Measurements from ENCODE around the gene NCAPD3.
A peak's percentile ranks its signal among the peaks of the same experiment; 100 is the strongest.
"Not testable (repeated sequence)": the region's sequence is repeated elsewhere in the genome, so short reads cannot be mapped to it uniquely, and the experiment has no call there.

NCAPD3 gene

DNA sequence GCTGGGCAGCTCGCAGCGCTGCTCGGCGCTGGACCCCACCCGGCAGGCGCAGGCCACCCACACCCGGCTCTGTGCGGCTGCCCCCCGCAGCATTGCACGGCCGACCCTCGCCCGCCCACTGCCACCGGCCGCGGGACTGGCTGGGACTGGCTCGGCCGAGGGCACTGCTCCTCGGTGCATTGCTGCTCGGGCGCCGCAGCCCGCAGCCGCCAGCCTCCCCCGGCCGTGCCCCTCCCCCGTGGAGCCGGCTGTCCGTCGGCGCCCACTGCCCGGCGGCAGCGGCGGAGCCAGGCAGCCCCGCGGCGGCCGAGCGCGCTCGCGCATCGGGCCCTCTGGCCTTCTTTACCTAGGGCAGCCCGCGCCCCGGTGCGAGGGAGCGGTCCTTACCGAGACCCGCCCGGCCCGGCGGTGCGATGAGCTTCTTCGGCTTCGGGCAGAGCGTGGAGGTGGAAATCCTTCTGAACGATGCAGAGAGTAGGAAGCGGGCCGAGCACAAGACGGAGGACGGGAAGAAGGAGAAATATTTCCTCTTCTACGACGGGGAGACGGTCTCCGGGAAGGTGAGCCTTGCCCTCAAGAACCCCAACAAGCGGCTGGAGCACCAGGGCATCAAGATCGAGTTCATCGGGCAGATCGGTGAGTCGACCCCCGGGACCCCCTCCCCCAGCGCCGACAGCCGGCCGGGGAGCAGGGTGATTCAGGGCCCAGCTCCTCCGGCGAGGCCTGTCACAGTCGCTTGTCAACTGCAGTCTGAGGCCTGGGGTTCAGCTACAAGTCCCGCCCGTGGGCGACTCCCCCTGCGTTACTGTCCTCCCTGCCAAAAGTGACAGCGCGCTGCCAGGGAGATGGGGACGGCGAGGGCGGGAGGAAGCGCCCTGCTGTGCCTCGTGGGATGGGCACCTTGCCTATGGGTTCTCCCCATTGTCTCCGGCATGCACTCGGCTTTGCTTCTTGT, 1.2 kb upstream of the NCAPD3 start:
- peak; percentile 71 for DNase-seq

- peak; percentile 15 for DNase-seq
Measured at GRCh38 chr11:134223121-134223520, 646 bp downstream of the NCAPD3 start.

DNA sequence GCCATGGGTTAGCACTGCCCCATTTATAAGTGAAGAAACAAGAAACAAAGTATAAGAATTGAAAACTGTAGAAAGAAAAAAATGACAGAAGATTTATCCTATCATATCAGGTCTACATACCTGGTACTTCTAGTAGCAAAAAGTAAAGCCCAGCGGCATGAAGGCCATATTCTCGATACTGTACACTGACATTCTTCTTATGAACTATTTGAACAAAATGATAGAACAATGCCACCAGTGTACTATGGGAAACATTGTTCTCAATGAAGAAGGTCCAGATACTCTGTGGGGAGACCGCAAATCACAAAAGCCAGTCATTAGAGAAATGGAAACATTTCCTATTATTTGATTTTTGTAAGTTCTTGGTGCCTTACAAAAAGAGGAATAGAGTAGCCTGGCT, 7.0 kb downstream of the NCAPD3 start:
- DNase-seq: no peak

- DNase-seq: peak; percentile 14
Measured at GRCh38 chr11:134215836-134216235, 7.9 kb downstream of the NCAPD3 start.

DNA sequence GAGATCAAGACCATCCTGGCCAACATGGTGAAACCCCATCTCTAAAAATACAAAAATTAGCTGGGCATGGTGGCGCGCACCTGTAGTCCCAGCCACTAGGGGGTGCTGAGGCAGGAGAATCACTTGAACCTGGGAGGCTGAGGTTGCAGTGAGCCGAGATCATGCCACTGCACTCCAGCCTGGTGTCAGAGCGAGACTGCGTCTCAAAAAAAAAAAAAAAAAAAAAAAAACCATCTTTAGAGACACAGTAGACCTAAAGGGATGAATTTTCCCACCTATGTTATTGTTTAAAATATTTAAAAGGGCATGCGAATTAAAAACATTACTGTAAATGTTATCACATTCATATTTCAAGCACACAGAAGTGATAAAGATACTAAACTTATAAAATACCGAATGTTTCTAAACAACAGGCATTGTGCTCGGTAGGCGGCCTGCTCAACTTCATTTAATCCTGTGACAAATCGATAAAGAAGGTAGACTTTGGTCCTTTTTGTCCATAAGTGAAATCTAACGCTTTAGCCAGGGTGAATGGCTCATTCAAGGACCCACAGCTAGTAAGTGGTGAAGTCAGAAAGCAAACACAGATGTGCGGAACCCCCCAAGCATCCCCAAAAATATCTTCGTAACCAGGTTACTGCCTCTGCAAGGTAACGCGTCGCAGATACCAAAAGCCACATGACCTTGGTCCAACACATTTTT, 16.1 kb downstream of the NCAPD3 start:
- peak; percentile 70 for DNase-seq

DNA sequence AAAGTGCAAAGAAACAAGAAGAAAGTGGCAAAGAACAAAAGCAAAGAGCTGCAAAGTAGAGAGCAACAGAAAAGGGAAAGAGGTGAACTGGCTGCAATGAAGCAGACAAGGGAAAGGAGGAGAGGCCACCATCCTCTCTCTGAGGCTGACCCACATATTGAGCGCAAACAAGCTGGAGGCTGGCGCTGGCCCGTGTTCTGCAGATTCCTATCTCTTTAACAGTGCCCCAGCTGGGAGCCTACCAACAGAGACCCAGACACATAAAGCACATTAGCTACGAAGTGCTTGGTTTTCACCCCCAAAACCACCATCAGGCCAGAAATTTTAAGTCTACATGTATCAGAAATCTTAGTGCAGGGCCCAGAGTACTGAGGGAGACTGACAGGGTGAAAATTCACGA, 17.6 kb downstream of the NCAPD3 start:
- DNase-seq: no peak

DNA sequence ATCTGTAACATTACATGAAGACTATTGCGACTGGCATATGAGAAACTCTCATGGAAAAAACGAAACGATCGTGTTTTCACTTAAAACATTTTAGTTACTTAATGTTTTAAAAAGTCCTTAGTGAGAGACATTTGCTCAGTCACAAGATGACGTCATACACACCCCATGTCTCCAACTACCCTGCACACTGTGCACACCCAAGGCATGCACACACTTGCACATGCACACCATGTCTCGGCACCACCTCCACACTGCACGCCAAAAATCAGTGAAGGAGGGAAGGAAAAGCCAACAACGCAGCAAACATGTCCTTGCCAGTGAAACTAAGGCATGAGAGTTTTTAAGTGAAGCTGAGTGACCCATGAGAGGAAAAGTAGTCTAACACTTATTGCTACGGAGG, 18.0 kb downstream of the NCAPD3 start:
- no peak for DNase-seq

DNA sequence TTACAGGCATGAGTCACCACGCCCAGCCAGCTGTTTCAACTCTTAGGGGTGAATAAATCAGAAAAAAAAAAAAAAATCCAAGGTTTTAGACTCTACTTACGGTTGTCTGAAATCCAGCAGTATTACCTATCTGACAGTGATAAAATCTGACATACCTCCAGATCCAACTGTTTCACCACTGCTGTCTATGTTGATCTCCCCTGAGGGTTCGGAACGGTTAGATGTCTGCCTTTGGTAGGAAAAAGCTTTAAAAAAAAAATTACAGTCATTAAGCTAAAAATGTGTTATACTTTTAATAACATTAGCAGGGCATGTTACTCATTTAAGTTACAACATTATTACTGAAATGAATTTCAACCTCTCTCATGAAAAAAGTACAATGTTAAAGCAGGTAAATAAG, 21.1 kb downstream of the NCAPD3 start:
- DNase-seq: no peak

- DNase-seq: no peak
Measured at GRCh38 chr11:134200688-134201087, 23.1 kb downstream of the NCAPD3 start.

DNA sequence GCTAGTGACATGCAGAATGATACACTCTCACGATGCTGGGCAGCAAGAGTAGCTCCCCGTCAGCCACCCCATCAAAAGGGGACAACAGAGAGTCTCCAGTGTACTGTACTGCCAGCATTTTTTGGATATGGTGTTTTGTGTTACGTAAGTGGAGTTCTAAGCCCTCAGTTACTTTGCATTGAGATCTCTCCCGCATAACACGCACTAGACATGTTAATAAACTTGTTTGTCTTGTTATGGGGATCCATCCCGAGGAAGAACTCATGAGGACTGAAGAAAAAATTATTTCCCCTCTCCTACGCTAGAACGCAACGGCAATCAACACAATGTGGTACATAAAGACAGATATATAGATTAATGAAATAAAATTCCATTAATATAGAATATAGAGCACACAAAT, 24.2 kb downstream of the NCAPD3 start:
- no peak for DNase-seq

DNA sequence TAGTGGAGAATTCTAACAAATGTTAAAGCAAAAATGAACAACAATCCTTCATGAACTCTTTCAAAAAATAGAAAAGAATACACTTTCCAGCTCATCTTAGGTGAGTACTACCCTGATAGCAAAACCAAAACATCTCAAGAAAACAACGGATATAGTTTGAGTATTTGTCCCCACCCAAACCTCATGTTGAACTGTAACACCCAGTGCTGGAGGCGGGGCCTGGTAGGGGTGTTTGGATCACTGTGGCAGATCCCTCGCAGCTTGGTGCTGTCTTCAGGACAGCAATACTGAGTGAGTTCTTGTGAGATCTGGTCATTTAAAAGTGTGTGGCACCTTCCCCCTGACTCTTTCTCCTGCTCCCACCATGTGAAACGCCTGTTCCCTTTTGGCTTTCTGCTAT, 27.0 kb downstream of the NCAPD3 start:
- no peak for DNase-seq

- not testable (repeated sequence) for DNase-seq
Measured at GRCh38 chr11:134188092-134188491, 35.7 kb downstream of the NCAPD3 start.

GRCh38 chr11:134181707-134182106, 42.1 kb downstream of the NCAPD3 start:
- no peak for DNase-seq

- no peak for DNase-seq
Measured at GRCh38 chr11:134178032-134178674, 45.6 kb downstream of the NCAPD3 start.

DNA sequence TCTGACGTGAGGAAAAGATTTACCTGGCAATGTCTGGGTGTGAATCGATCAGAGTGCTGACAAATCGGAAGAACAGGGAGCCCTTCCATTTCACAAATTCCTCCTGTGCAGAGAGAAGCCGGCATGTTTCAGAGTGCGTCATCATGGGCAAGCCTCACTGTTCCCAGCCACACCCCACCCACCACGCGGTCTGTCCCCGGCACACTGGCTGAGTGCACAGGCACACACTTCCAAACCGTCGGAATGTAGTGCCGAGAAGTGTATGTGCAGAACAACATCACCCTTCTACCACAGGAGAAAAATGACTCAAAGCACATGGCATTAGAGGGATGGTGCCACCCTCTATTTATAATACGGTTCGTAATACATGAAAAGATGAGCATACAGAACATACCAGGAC, 47.5 kb downstream of the NCAPD3 start:
- DNase-seq: no peak

DNA sequence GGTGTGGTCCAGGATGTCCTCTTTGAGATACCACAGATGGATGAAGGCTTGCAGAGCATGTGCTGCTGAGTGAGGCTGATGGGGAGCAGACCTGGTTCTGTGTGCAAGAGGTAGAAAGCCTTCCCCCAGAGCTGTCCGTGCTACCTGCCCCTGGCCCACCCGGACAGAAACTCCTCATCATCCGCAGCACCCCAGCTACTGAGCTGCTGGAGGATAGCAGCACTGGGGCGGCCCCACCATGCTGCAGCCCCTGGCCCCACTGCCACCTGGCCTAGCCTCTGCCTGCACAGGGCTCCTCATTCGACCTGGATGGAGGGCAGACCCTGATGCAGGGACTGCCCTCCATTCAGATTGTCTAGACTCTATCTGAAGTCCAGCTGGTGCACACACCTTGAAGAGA, 50.5 kb downstream of the NCAPD3 start:
- no peak for DNase-seq

DNA sequence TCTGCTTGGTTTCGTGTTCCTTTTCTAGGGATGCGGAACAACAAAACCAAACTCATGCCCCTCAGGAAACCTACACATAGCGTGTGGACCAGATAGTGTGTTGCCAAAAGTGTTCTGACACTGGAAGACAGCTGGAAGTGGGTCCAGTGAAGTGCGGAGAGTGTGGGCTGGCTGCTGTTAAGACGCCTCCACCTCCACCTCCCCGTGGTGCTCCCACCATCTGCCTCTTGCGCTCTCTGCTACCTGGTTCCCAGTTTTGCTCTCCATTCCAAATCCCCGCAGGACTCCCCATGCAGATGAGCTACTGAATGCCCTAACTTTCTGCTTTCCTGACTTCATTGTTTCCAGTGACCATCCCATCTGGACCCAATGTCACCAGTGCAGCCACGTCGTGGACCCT, 51.8 kb downstream of the NCAPD3 start:
- no peak for DNase-seq

DNA sequence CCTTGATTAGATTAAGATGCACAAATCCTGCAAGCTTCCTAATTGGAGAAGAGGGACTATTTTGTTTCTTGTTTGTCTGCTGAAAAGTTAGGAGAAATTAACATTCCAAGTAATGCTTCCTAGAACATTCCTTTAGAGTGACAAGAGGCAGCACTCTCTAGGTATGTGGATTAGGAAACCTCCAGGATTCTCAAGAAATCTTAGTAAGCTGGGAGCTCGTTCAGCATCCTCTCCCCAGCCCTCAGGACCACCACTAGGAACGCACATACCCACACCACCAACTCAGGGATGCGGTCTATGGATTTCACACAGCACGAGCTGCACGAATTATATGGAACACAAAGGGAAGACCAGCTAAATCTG, 52.9 kb downstream of the NCAPD3 start:
- DNase-seq: no peak

DNA sequence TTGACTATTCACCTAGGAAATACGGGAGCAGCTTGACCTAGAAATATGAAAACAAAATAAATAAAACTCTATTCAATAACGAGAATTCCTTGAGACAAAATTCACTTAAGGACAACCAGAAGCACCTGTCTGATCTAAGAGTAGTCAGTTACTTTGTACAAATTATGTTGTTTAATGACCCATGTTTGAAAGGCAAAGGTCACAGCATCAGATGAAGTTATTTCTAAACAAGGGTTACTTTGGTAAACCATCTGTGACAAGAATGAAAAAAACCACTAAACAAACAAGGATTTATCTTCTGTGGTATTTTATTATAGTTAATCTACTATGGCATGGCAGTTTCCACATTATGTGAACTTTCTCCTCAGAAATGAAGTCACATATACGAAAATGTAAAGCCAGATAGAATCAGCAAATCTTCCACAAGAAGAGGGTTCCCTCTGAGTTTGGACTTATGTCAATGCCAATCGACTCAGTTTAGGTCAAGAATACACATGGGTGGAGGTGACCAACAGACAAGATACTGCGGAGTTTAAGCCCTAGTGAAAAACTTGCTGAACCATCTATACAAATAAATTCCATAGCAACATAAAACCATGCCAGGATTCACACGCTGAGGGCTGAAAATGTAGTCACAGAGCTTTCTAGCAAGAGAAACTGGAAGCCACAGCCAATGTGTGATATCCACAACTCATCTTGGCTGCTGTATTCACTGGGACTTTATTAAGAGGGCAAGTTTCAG, 53.4 kb downstream of the NCAPD3 start:
- no peak for DNase-seq

DNA sequence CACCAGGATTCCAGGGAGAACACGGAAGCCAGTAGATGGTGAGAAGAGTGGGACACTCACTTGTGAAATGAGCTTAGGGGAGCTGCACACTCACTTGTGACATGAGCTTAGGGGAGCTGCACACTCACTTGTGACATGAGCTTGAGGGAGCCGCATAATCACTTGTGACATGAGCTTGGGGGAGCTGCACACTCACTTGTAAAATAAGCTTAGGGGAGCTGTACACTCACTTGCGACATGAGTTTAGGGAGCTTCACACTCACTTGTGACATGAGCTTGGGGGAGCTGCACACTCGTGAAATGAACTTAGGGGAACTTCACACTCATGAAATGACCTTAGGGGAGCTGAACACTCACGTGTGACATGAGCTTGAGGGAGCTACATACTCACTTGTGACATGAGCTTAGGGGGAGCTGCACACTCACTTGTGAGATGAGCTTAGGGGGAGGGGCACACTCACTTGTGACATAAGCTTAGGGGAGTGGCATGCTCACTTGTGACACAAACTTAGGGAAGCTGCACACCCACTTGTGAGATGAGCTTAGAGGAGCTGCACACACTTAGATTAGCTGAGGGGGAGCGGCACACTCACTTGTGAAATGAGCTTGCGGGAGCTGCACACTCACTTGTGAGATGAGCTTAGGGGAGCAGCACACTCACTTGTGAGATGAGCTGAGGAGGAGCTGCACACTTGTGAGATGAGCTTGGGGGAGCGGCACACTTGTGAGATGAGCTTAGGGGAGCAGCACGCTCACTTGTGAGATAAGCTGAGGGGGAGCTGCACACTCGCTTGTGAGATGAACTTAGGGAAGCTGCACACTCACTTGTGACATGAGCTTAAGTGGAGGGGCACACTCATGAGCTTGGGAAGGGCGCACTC, 59.0 kb downstream of the NCAPD3 start:
- no peak for DNase-seq

GRCh38 chr11:134159652-134160051, 64.1 kb downstream of the NCAPD3 start:
- DNase-seq: no peak

DNA sequence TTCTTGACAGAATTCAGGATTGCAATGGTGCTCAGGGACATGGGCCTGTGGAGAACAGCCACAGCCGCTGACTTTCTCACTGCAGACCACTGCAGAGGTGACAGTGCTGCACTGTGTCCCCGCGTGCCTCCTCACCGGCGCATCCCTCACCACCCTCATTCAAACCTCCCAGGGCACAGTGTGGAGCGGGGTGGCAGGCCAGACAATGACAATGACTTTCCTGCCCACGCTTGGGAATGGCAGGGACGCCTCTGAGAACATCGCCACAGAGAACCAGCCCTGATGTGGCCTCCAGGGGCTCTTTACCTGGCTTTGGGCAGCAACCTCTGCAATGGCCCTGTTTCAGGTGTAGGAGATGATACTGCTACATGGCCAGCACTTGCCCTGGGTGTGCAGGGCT, 65.7 kb downstream of the NCAPD3 start:
- no peak for DNase-seq

Data from activated CD4-positive, alpha-beta T cell treated with anti-CD3 and anti-CD28 coated beads, Interleukin-10, Interleukin-2, amounts not matched to agents 100 ng/mL and 50 ng/mL, durations not matched to agents 16 hours and 8 hours (primary cell).